Hematopoietic multipotent progenitor cell treated with erythropoietin and hydrocortisone succinate and interleukin-3 and kit ligand, for 4 days (in vitro differentiated cells): ENCODE measurements around the gene PTPRD.
"Not testable (repeated sequence)": the region's sequence is repeated elsewhere in the genome, so short reads cannot be mapped to it uniquely, and the experiment has no call there.

ENCODE experiments used
- DNase-seq: peaks from one replicate; pipeline ENCODE4 v3.0.0-alpha.2; 2015

PTPRD gene

GRCh38 chr9:9441874-9442273 is 1170.9 kb downstream of the PTPRD start:
- not testable (repeated sequence) for DNase-seq

GRCh38 chr9:9437641-9438040 is 1175.2 kb downstream of the PTPRD start:
- DNase-seq: no peak

- DNase-seq: not testable (repeated sequence)
Measured at GRCh38 chr9:9426454-9426853, 1186.3 kb downstream of the PTPRD start.

- DNase-seq: no peak
Measured at GRCh38 chr9:9412241-9412640, 1200.6 kb downstream of the PTPRD start.

GRCh38 chr9:9410736-9411135 is 1202.1 kb downstream of the PTPRD start:
- DNase-seq: no peak

GRCh38 chr9:9399982-9400381 is 1212.8 kb downstream of the PTPRD start:
- DNase-seq: no peak

GRCh38 chr9:9396518-9396917 is 1216.3 kb downstream of the PTPRD start:
- no peak for DNase-seq

GRCh38 chr9:9395539-9395938 is 1217.3 kb downstream of the PTPRD start:
- no peak for DNase-seq

GRCh38 chr9:9392755-9393154 is 1220.0 kb downstream of the PTPRD start:
- DNase-seq: no peak

GRCh38 chr9:9389904-9390303 is 1222.9 kb downstream of the PTPRD start:
- DNase-seq: no peak

- DNase-seq: no peak
Measured at GRCh38 chr9:9387511-9388115, 1225.2 kb downstream of the PTPRD start.

GRCh38 chr9:9362332-9362731 is 1250.5 kb downstream of the PTPRD start:
- DNase-seq: no peak

GRCh38 chr9:9352877-9353481 is 1259.8 kb downstream of the PTPRD start:
- DNase-seq: peak; percentile 22

GRCh38 chr9:9341203-9341602 is 1271.6 kb downstream of the PTPRD start:
- DNase-seq: no peak

GRCh38 chr9:9337129-9337528 is 1275.7 kb downstream of the PTPRD start:
- no peak for DNase-seq

GRCh38 chr9:9326749-9327148 is 1286.1 kb downstream of the PTPRD start:
- no peak for DNase-seq

GRCh38 chr9:9319007-9319406 is 1293.8 kb downstream of the PTPRD start:
- DNase-seq: no peak

- DNase-seq: not testable (repeated sequence)
Measured at GRCh38 chr9:9310743-9311142, 1302.1 kb downstream of the PTPRD start.

GRCh38 chr9:9305600-9305999 is 1307.2 kb downstream of the PTPRD start:
- no peak for DNase-seq

- peak; percentile 3 for DNase-seq
Measured at GRCh38 chr9:9299134-9299533, 1313.7 kb downstream of the PTPRD start.

GRCh38 chr9:9286001-9286400 is 1326.8 kb downstream of the PTPRD start:
- DNase-seq: no peak

- DNase-seq: no peak
Measured at GRCh38 chr9:9284201-9284600, 1328.6 kb downstream of the PTPRD start.

- no peak for DNase-seq
Measured at GRCh38 chr9:9283159-9283986, 1329.4 kb downstream of the PTPRD start.

GRCh38 chr9:9275601-9276000 is 1337.2 kb downstream of the PTPRD start:
- no peak for DNase-seq
